H1 (cell line): ENCODE data around the gene VWCE. TPM values are rescaled to one million over a fixed set of nuclear protein-coding genes. Genes with fewer than 3 reads are reported as not detected.

Experiments
- BCL11A ChIP-seq, 2 experiments: IDR thresholded peaks; one replicate each; pipeline ENCODE4 v1.6.1; 2011; ENCODE audit warnings: low read depth in 2 of 2, low read length in 2 of 2, mild to moderate bottlenecking in 2 of 2
- JUND ChIP-seq: IDR thresholded peaks from 2 replicates; pipeline ENCODE4 v1.6.1; 2011; ENCODE audit warnings: mild to moderate bottlenecking, improper control_type of control experiment, low read length
- KDM4A ChIP-seq: IDR thresholded peaks from one replicate; pipeline ENCODE4 v1.7.1; 2012; ENCODE audit warnings: low read depth, mild to moderate bottlenecking, moderate library complexity, low read length, inconsistent platforms; ENCODE audit not compliant: severe bottlenecking
- PHF8 ChIP-seq: fragments of 200-600 bp; sonication (generic); conservative IDR thresholded peaks from 2 replicates; pipeline ENCODE4 v1.7.1; 2012; ENCODE audit warnings: low read depth, mild to moderate bottlenecking, inconsistent platforms, low read length, moderate library complexity
- POLR2A ChIP-seq, 2 experiments: IDR thresholded peaks; 1 replicate in 1 of 2; 2 replicates in 1 of 2; pipeline ENCODE4 v1.6.1; 2011; ENCODE audit warnings: low read depth in 2 of 2, low read length in 2 of 2, mild to moderate bottlenecking in 2 of 2; ENCODE audit errors: control extremely low read depth in 1 of 2
- RBBP5 ChIP-seq: IDR thresholded peaks from 2 replicates; pipeline ENCODE4 v1.7.1; 2012; ENCODE audit warnings: low read depth, mild to moderate bottlenecking, inconsistent platforms, low read length, moderate library complexity, borderline replicate concordance
- SP4 ChIP-seq: IDR thresholded peaks from 2 replicates; pipeline ENCODE4 v1.6.1; 2012; ENCODE audit warnings: low read length, inconsistent platforms
- TAF7 ChIP-seq: optimal IDR thresholded peaks from 2 replicates; pipeline ENCODE3; 2011; ENCODE audit warnings: low read depth, mild to moderate bottlenecking, inconsistent platforms, low read length, moderate library complexity, borderline replicate concordance
- YY1 ChIP-seq: IDR thresholded peaks from 2 replicates; pipeline ENCODE4 v1.6.1; 2011; ENCODE audit warnings: low read depth, mild to moderate bottlenecking, low read length
- polyA plus RNA-seq, 7 experiments: library from polyadenylated mRNA; depleted of rRNA in 3 of 7; stranded (reverse) in 5 of 7; unstranded in 2 of 7; fragments of >200 nt in 5 of 7; fragments of 200-250 nt in 2 of 7; gene quantifications; 1 replicate in 5 of 7; 2 replicates in 1 of 7; 4 replicates in 1 of 7; pipeline versions ENCODE4 v1.2.1 to v1.2.3, GENCODE V29; 2011 to 2013; ENCODE audit warnings: missing spikeins in 2 of 7, mixed read lengths in 2 of 7
- total RNA-seq: library from RNA; stranded (reverse); fragmentation: NEBNext Ultra II Directional; extraction: Animal tissue kit (Norgen Biotek cat#: 25700); gene quantifications from 2 replicates; pipeline ENCODE4 v1.2.1, GENCODE V29; 2021

Gene VWCE
- total and polyA plus RNA-seq, 2 of the 8 experiments (the other 6 are each of a cell fraction or from before 2014, with no cell fraction given): 9.5 to 12.3 TPM

DNA sequence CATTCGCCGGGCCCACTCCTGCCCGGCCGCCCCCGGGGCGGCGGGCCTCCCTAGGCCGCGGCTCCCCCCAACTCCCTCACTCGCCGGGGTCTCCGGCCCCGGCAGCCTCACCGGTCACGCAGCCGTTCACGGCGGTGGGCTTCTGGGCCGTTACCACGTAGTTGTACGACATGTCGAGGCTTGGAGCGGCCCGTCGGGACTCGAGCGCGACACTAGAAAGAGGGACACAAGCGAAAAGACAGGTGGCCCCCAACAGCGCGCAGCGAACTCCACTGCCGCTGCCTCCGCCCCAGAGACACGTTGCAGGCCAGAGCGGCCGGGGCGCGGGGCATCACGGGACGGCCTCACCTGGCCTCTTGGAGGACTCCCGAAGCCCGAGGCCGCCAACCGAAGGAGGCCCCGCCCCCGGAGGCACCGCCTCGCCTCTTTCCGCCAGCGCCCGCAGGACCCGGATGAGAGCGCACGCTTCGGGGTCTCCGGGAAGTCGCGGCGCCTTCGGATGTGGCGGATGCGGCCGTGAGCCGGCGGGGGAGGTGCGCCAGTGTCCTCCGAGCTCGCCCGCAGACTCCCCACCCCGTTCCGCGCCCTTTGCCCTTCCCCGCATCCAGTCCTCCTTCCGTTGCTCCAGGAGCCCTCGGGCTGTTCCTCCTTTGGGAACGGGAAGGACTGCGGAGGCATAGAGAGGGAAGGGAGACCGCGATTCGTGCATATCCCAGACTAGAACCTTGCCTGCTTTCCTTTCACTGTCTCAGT, 37.9 kb upstream of the VWCE start, which contains the start of the genes DDB1 and TKFC (continued):
- TF ChIP-seq BCL11A (IDR thresholded peaks at IDR 0.05; ENCODE audit: low read depth in 2 of 2, low read length in 2 of 2): no peak
- TF ChIP-seq KDM4A: peak; percentile 79
- 0 out of 2 replicates have a peak, but pooled peaks have one; percentile 64 for TF ChIP-seq SP4
- TF ChIP-seq PHF8: peak; percentile 91
- TF ChIP-seq RBBP5: peak; percentile 79; the same call in 1 of the 2 replicates
- TF ChIP-seq TAF7: peak; percentile 47
- TF ChIP-seq YY1: no peak
- 0 out of 2 replicates have a peak, but pooled peaks have one; percentile 7 for TF ChIP-seq JUND
- TF ChIP-seq POLR2A (IDR thresholded peaks at IDR 0.05; ENCODE audit: control extremely low read depth in 1 of 2, low read depth in 2 of 2, low read length in 2 of 2): peak; percentile 94 to 96
